H1 (cell line): ENCODE data around the gene YARS1. TPM values are rescaled to one million over a fixed set of nuclear protein-coding genes. Genes with fewer than 3 reads are reported as not detected.

Experiments used
- CTCF ChIA-PET: fragments of 300-600 bp; sonication (Branson Sonifier 250); formaldehyde crosslinking; loops from one replicate; lab custom pipeline; 2021; ENCODE audit not compliant: partially characterized antibody; lab: Charles Lee
- POLR2A ChIA-PET: fragments of 300-600 bp; sonication (Branson Sonifier 250); formaldehyde crosslinking; loops from one replicate; lab custom pipeline; 2021; ENCODE audit warnings: inconsistent platforms; ENCODE audit not compliant: partially characterized antibody; lab: Charles Lee
- DNase-seq, 2 experiments: peaks; one replicate each; pipeline versions ENCODE4 v3.0.0 to v3.0.0-alpha.2; 2010 to 2022; ENCODE audit warnings: low spot score in 2 of 2, low read depth in 1 of 2, mixed read lengths in 1 of 2
- FAIRE-seq: peaks from 2 replicates; lab custom pipeline; 2011; peaks lifted over from hg19 to GRCh38; lab: Jason Lieb, UNC
- H2AFZ ChIP-seq: 2 replicates; pipeline ENCODE4 v1.8.1; 2012; ENCODE audit warnings: low read length, inconsistent platforms
- H2AK5ac ChIP-seq: 2 replicates; pipeline ENCODE4 v1.6.1; 2013; ENCODE audit warnings: low read depth, low read length
- H2BK120ac ChIP-seq: replicated peaks from 2 replicates; pipeline ENCODE3; 2013; ENCODE audit warnings: low read depth, low read length, inconsistent platforms
- H2BK12ac ChIP-seq: 2 replicates; pipeline ENCODE4 v1.6.1; 2013; ENCODE audit warnings: low read depth, low read length
- H2BK15ac ChIP-seq: 2 replicates; pipeline ENCODE4 v1.6.1; 2013; ENCODE audit warnings: low read length
- H2BK20ac ChIP-seq: 2 replicates; pipeline ENCODE4 v1.6.1; 2013; ENCODE audit warnings: low read length
- H2BK5ac ChIP-seq: 2 replicates; pipeline ENCODE4 v1.6.1; 2013; ENCODE audit warnings: low read depth, low read length
- H3K14ac ChIP-seq: 2 replicates; pipeline ENCODE4 v1.6.1; 2013; ENCODE audit warnings: inconsistent platforms; ENCODE audit not compliant: insufficient read length
- H3K18ac ChIP-seq: 2 replicates; pipeline ENCODE4 v1.6.1; 2013; ENCODE audit warnings: low read length; ENCODE audit errors: extremely low read depth
- H3K23ac ChIP-seq: 2 replicates; pipeline ENCODE4 v1.6.1; 2013; ENCODE audit warnings: inconsistent platforms; ENCODE audit not compliant: insufficient read length
- H3K23me2 ChIP-seq: 2 replicates; pipeline ENCODE4 v1.6.1; 2013; ENCODE audit warnings: low read depth, low read length
- H3K27ac ChIP-seq: 2 replicates; pipeline ENCODE4 v1.6.1; 2011; ENCODE audit warnings: low read depth, low read length, inconsistent platforms
- H3K27me3 ChIP-seq, 4 experiments: replicated peaks in 1 of 4; 1 replicate in 1 of 4; 2 replicates in 3 of 4; pipeline versions ENCODE4 v1.6.1 to v1.8.1; 2011 to 2013; ENCODE audit warnings: low read length in 3 of 4, mild to moderate bottlenecking in 3 of 4, inconsistent platforms in 2 of 4, mixed read lengths in 2 of 4, moderate library complexity in 1 of 4; ENCODE audit not compliant: control insufficient read depth in 3 of 4, insufficient read depth in 3 of 4; ENCODE audit errors: extremely low read depth in 1 of 4
- H3K36me3 ChIP-seq, 4 experiments: 2 replicates each; pipeline versions ENCODE4 v1.6.1 to v1.8.1; 2011 to 2013; ENCODE audit warnings: mild to moderate bottlenecking in 4 of 4, low read length in 3 of 4, moderate library complexity in 2 of 4, control low read depth in 1 of 4, inconsistent platforms in 1 of 4; ENCODE audit not compliant: insufficient read depth in 4 of 4, control insufficient read depth in 2 of 4
- H3K4ac ChIP-seq: replicated peaks from 2 replicates; pipeline ENCODE3; 2013; ENCODE audit warnings: low read length, low read depth, mixed read lengths, inconsistent platforms; ENCODE audit not compliant: insufficient read length
- H3K4me1 ChIP-seq, 4 experiments: replicated peaks in 1 of 4; 1 replicate in 1 of 4; 2 replicates in 3 of 4; pipeline versions ENCODE4 v1.6.1 to v1.8.1; 2011 to 2013; ENCODE audit warnings: low read length in 3 of 4, inconsistent platforms in 2 of 4, mixed read lengths in 1 of 4; ENCODE audit not compliant: insufficient read depth in 4 of 4, control insufficient read depth in 3 of 4
- H3K4me2 ChIP-seq, 2 experiments: 2 replicates each; pipeline versions ENCODE4 v1.6.1 to v1.8.1; 2011 to 2013; ENCODE audit warnings: low read depth in 2 of 2, low read length in 2 of 2, control low read depth in 1 of 2, inconsistent platforms in 1 of 2, mild to moderate bottlenecking in 1 of 2; ENCODE audit not compliant: insufficient read depth in 1 of 2
- H3K4me3 ChIP-seq, 4 experiments: fragments of 200-600, 300-600 bp in 1 of 4; sonication (generic), shearing (Covaris generic), sonication (Bioruptor Twin) in 1 of 4; 2 replicates each; pipeline versions ENCODE4 v1.5.1 to v1.8.1; 2011 to 2016; ENCODE audit warnings: low read length in 4 of 4, low read depth in 3 of 4, control low read depth in 2 of 4, inconsistent platforms in 2 of 4, mild to moderate bottlenecking in 2 of 4, mixed read lengths in 1 of 4, moderate library complexity in 1 of 4; ENCODE audit not compliant: insufficient read depth in 2 of 4; ENCODE audit errors: extremely low read depth in 1 of 4
- H3K56ac ChIP-seq: replicated peaks from 2 replicates; pipeline ENCODE3; 2013; ENCODE audit warnings: low read depth, mild to moderate bottlenecking, mixed read lengths, low read length, inconsistent platforms; ENCODE audit not compliant: insufficient read length
- H3K79me1 ChIP-seq: 2 replicates; pipeline ENCODE4 v1.6.1; 2013; ENCODE audit warnings: low read depth, low read length, control low read depth
- H3K79me2 ChIP-seq, 2 experiments: 2 replicates each; pipeline versions ENCODE4 v1.6.1 to v1.8.1; 2012 to 2013; ENCODE audit warnings: low read length in 2 of 2, mild to moderate bottlenecking in 2 of 2, inconsistent platforms in 1 of 2; ENCODE audit not compliant: insufficient read depth in 2 of 2, control insufficient read depth in 1 of 2
- H3K9ac ChIP-seq, 4 experiments: replicated peaks in 1 of 4; 1 replicate in 1 of 4; 2 replicates in 3 of 4; pipeline versions ENCODE4 v1.6.1 to v1.8.1; 2011 to 2013; ENCODE audit warnings: low read depth in 3 of 4, low read length in 3 of 4, control low read depth in 2 of 4, mild to moderate bottlenecking in 2 of 4, moderate library complexity in 2 of 4, inconsistent platforms in 1 of 4; ENCODE audit errors: extremely low read depth in 1 of 4
- H3K9me3 ChIP-seq, 2 experiments: 2 replicates each; pipeline versions ENCODE4 v1.6.1 to v1.8.1; 2012 to 2013; ENCODE audit warnings: mild to moderate bottlenecking in 2 of 2, moderate library complexity in 2 of 2, control low read depth in 1 of 2, inconsistent platforms in 1 of 2, low read depth in 1 of 2, low read length in 1 of 2, mixed read lengths in 1 of 2; ENCODE audit not compliant: insufficient read depth in 2 of 2
- H4K20me1 ChIP-seq, 2 experiments: replicated peaks in 1 of 2; 2 replicates each; pipeline versions ENCODE3 to v1.8.1; 2011 to 2013; ENCODE audit warnings: inconsistent platforms in 2 of 2, low read length in 2 of 2, mild to moderate bottlenecking in 1 of 2; ENCODE audit not compliant: insufficient read depth in 2 of 2, control insufficient read depth in 1 of 2
- H4K5ac ChIP-seq: 2 replicates; pipeline ENCODE4 v1.6.1; 2013; ENCODE audit warnings: low read length, low read depth, mixed read lengths, inconsistent platforms; ENCODE audit not compliant: insufficient read length
- H4K8ac ChIP-seq: 2 replicates; pipeline ENCODE4 v1.8.0; 2013; ENCODE audit warnings: mild to moderate bottlenecking, moderate library complexity, low read length, inconsistent platforms; ENCODE audit not compliant: insufficient read depth; ENCODE audit errors: extremely low read depth
- H4K91ac ChIP-seq: replicated peaks from 2 replicates; pipeline ENCODE3; 2013; ENCODE audit warnings: low read length, mixed read lengths, inconsistent platforms; ENCODE audit not compliant: insufficient read length
- CBX5 ChIP-seq: fragments of 300-800, 300-1000 bp; sonication (generic); IDR thresholded peaks from 2 replicates; pipeline ENCODE4 v1.7.1; 2016; ENCODE audit warnings: antibody characterized with exemption, low read length, low read depth
- EP300 ChIP-seq, 2 experiments: IDR thresholded peaks; 1 replicate in 1 of 2; 2 replicates in 1 of 2; pipeline ENCODE4 v1.6.1; 2011 to 2012; ENCODE audit warnings: low read depth in 2 of 2, low read length in 2 of 2, mild to moderate bottlenecking in 2 of 2, borderline replicate concordance in 1 of 2, inconsistent platforms in 1 of 2, moderate library complexity in 1 of 2
- MAFK ChIP-seq: IDR thresholded peaks from 2 replicates; pipeline ENCODE4 v1.6.1; 2012; ENCODE audit warnings: low read depth, mild to moderate bottlenecking, improper control_type of control experiment, low read length
- RAD21 ChIP-seq, 2 experiments: IDR thresholded peaks in 1 of 2; conservative IDR thresholded peaks in 1 of 2; 2 replicates each; pipeline ENCODE4 v1.6.1; 2011; ENCODE audit warnings: low read depth in 2 of 2, low read length in 2 of 2, improper control_type of control experiment in 1 of 2, inconsistent platforms in 1 of 2, mild to moderate bottlenecking in 1 of 2, moderate library complexity in 1 of 2
- RBBP5 ChIP-seq: IDR thresholded peaks from 2 replicates; pipeline ENCODE4 v1.7.1; 2012; ENCODE audit warnings: low read depth, mild to moderate bottlenecking, inconsistent platforms, low read length, moderate library complexity, borderline replicate concordance
- RXRA ChIP-seq: IDR thresholded peaks from 2 replicates; pipeline ENCODE4 v1.6.1; 2011; ENCODE audit warnings: low read depth, mild to moderate bottlenecking, low read length, moderate library complexity; ENCODE audit not compliant: insufficient read depth
- SIRT6 ChIP-seq: IDR thresholded peaks from one replicate; pipeline ENCODE4 v1.7.1; 2012; ENCODE audit warnings: low read length, inconsistent platforms
- SIX5 ChIP-seq: IDR thresholded peaks from 2 replicates; pipeline ENCODE4 v1.6.1; 2011; ENCODE audit warnings: mild to moderate bottlenecking, low read depth, low read length
- SP2 ChIP-seq: IDR thresholded peaks from 2 replicates; pipeline ENCODE4 v1.6.1; 2012; ENCODE audit warnings: mild to moderate bottlenecking, low read length, inconsistent platforms
- TEAD4 ChIP-seq: IDR thresholded peaks from 2 replicates; pipeline ENCODE4 v1.6.1; 2012; ENCODE audit warnings: low read depth, low read length, inconsistent platforms, mixed read lengths
- WGBS, 2 experiments: shearing (Covaris generic) in 1 of 2; methylation state at CpG; one replicate each; pipeline versions ENCODE4 v1.1.6 to v1.1.7; 2013 to 2015; ENCODE audit warnings: low lambda C conversion rate in 2 of 2, mixed read lengths in 2 of 2, inconsistent platforms in 1 of 2, low coverage in 1 of 2, missing lambda C conversion rate in 1 of 2; ENCODE audit not compliant: insufficient replicate concordance in 2 of 2, insufficient coverage in 1 of 2, insufficient read length in 1 of 2; ENCODE audit errors: extremely low coverage in 1 of 2, missing lambda C conversion rate in 1 of 2; 5-methylcytosine and 5-hydroxymethylcytosine counted together
- polyA plus RNA-seq, 7 experiments: library from polyadenylated mRNA; depleted of rRNA in 3 of 7; stranded (reverse) in 5 of 7; unstranded in 2 of 7; fragments of >200 nt in 5 of 7; fragments of 200-250 nt in 2 of 7; gene quantifications; 1 replicate in 5 of 7; 2 replicates in 1 of 7; 4 replicates in 1 of 7; pipeline versions ENCODE4 v1.2.1 to v1.2.3, GENCODE V29; 2011 to 2013; ENCODE audit warnings: missing spikeins in 2 of 7, mixed read lengths in 2 of 7
- total RNA-seq: library from RNA; stranded (reverse); fragmentation: NEBNext Ultra II Directional; extraction: Animal tissue kit (Norgen Biotek cat#: 25700); gene quantifications from 2 replicates; pipeline ENCODE4 v1.2.1, GENCODE V29; 2021
- TF ChIP-seq, protein P1 (sequence below), 3 experiments: IDR thresholded peaks; 1 replicate in 2 of 3; 2 replicates in 1 of 3; pipeline versions ENCODE4 v1.5.1 to v1.6.1; 2011; ENCODE audit warnings: low read length in 3 of 3, mild to moderate bottlenecking in 3 of 3, inconsistent platforms in 2 of 3, low read depth in 1 of 3, moderate library complexity in 1 of 3; ENCODE audit not compliant: insufficient read depth in 1 of 3; ENCODE audit errors: control extremely low read depth in 1 of 3

YARS1 gene
- total and polyA plus RNA-seq, 2 of the 8 experiments (the other 6 are each of a cell fraction or from before 2014, with no cell fraction given) = 47.1 to 226 TPM

GRCh38 chr1:32825181-32825580 lies 8.0 kb upstream of the YARS1 start:
- no peak overlapping the region for H3K18ac ChIP-seq
- FAIRE-seq = no peak
- WGBS, 2 experiments = 92% methylated on average over 3 of the region's 3 CpGs; no CpG with 5 or more reads in 1 of the 2 experiments
- TF ChIP-seq MAFK = no peak
- no peak for TF ChIP-seq SIRT6
- no peak for TF ChIP-seq RBBP5
- TF ChIP-seq SIX5 = no peak
- TF ChIP-seq SP2 = no peak
- no peak for TF ChIP-seq RXRA
- TF ChIP-seq TEAD4 = no peak
- TF ChIP-seq EP300 (IDR thresholded peaks at IDR 0.05; ENCODE audit: borderline replicate concordance in 1 of 2, low read depth in 2 of 2, low read length in 2 of 2) = no peak
- TF ChIP-seq CBX5 = no peak
- TF ChIP-seq, protein P1, sequence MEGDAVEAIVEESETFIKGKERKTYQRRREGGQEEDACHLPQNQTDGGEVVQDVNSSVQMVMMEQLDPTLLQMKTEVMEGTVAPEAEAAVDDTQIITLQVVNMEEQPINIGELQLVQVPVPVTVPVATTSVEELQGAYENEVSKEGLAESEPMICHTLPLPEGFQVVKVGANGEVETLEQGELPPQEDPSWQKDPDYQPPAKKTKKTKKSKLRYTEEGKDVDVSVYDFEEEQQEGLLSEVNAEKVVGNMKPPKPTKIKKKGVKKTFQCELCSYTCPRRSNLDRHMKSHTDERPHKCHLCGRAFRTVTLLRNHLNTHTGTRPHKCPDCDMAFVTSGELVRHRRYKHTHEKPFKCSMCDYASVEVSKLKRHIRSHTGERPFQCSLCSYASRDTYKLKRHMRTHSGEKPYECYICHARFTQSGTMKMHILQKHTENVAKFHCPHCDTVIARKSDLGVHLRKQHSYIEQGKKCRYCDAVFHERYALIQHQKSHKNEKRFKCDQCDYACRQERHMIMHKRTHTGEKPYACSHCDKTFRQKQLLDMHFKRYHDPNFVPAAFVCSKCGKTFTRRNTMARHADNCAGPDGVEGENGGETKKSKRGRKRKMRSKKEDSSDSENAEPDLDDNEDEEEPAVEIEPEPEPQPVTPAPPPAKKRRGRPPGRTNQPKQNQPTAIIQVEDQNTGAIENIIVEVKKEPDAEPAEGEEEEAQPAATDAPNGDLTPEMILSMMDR (IDR thresholded peaks at IDR 0.05; ENCODE audit: control extremely low read depth in 1 of 3, insufficient read depth in 1 of 3, low read depth in 1 of 3, low read length in 3 of 3) = no peak
- TF ChIP-seq RAD21 (IDR thresholded peaks at IDR 0.05 in 1 of 2, conservative IDR thresholded peaks at IDR 0.05 in 1 of 2; ENCODE audit: low read depth in 2 of 2, low read length in 2 of 2) = no peak

More at GRCh38 chr1:32825181-32825580, 8.0 kb upstream of the YARS1 start:
- Histone ChIP-seq H4K8ac (no peak overlapping the region), H2BK20ac (no peak overlapping the region), H3K27me3 (no peaks in the 10 kb centered on the region), H2AK5ac (no peak overlapping the region), H3K56ac (no peak overlapping the region), H2BK12ac (no peak overlapping the region), H3K4ac (no peak overlapping the region), H3K4me1 (no peaks in the 10 kb centered on the region), H3K9ac (no peak overlapping the region), H2BK120ac (no peak overlapping the region), H3K9me3 (no peaks in the 10 kb centered on the region), H2BK15ac (no peak overlapping the region), H3K4me2 (no peak overlapping the region), H3K36me3 (peaks cover 10 to 58% (median 38%) of the 10 kb centered on the region in 4 experiments; a peak in 7 of 8 replicates), H2BK5ac (no peak overlapping the region), H3K27ac (no peak overlapping the region), H3K14ac (no peak overlapping the region), H4K20me1 (no peaks in the 10 kb centered on the region), H3K79me1 (no peaks in the 10 kb centered on the region; the same call in none of the 2 replicates), H3K23ac (no peak overlapping the region), H4K5ac (no peak overlapping the region), H3K4me3 (no peak overlapping the region), H3K23me2 (no peaks in the 10 kb centered on the region), H4K91ac (no peak overlapping the region), H3K79me2 (peaks cover 0 to 31% of the 10 kb centered on the region in 2 experiments; a peak in 2 of 4 replicates), H2AFZ (no peak overlapping the region)
- CTCF ChIA-PET = no interaction called here
- no peak for DNase-seq
- POLR2A ChIA-PET = interaction anchor here (1.1 kb wide), 1 partner anchor 165 kb away, joined by 3 read pairs; no protein-coding TSS in a partner anchor
